IMR-90 (cell line): ENCODE data around the gene PTCD2.

Source experiments
- MXI1 ChIP-seq: IDR thresholded peaks from 2 replicates; pipeline ENCODE4 v1.6.1; 2012; ENCODE audit warnings: low read depth, mild to moderate bottlenecking, low read length, moderate library complexity, borderline replicate concordance
- POLR2A ChIP-seq: IDR thresholded peaks from 2 replicates; pipeline ENCODE4 v1.6.1; 2012; ENCODE audit warnings: mild to moderate bottlenecking, low read depth, low read length
- RAD21 ChIP-seq: IDR thresholded peaks from 2 replicates; pipeline ENCODE4 v1.6.1; 2012; ENCODE audit warnings: low read length, improper control_type of control experiment
- RCOR1 ChIP-seq: IDR thresholded peaks from 2 replicates; pipeline ENCODE4 v1.6.1; 2012; ENCODE audit warnings: mild to moderate bottlenecking, low read length, improper control_type of control experiment; ENCODE audit not compliant: insufficient replicate concordance
- RFX5 ChIP-seq: IDR thresholded peaks from 2 replicates; pipeline ENCODE4 v1.8.0; 2012; ENCODE audit warnings: low read depth, mild to moderate bottlenecking, low read length, moderate library complexity
- TF ChIP-seq, protein P1 (sequence below): conservative IDR thresholded peaks from 2 replicates; pipeline ENCODE4 v1.5.1; 2012; ENCODE audit warnings: mild to moderate bottlenecking, low read depth, low read length, improper control_type of control experiment

DNA sequence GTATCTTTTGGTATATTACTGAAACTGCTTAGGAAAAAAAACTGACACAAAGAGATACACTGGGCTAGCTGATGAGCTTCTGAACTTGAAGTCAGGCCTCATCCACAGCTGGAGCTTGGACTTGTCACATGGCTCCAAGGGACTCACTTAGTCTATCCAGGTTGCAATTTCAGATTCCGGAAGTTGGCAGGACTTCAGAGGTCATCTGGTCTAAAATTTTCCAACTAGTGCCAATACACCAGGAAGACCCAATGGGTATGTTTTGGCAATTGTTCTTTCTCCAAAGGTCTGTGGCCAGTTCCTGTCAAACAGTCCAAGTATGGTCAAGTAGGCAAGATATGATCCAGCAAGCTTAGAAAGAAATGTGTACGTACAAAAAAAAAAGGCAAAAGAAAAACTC lies 36.8 kb upstream of the PTCD2 start:
- TF ChIP-seq RAD21 = no peak
- TF ChIP-seq, protein P1, sequence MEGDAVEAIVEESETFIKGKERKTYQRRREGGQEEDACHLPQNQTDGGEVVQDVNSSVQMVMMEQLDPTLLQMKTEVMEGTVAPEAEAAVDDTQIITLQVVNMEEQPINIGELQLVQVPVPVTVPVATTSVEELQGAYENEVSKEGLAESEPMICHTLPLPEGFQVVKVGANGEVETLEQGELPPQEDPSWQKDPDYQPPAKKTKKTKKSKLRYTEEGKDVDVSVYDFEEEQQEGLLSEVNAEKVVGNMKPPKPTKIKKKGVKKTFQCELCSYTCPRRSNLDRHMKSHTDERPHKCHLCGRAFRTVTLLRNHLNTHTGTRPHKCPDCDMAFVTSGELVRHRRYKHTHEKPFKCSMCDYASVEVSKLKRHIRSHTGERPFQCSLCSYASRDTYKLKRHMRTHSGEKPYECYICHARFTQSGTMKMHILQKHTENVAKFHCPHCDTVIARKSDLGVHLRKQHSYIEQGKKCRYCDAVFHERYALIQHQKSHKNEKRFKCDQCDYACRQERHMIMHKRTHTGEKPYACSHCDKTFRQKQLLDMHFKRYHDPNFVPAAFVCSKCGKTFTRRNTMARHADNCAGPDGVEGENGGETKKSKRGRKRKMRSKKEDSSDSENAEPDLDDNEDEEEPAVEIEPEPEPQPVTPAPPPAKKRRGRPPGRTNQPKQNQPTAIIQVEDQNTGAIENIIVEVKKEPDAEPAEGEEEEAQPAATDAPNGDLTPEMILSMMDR = no peak
- TF ChIP-seq POLR2A = no peak
- TF ChIP-seq RFX5 = no peak
- no peak for TF ChIP-seq RCOR1
- no peak for TF ChIP-seq MXI1
